Amniotic epithelial cell (primary cell): ENCODE results near the gene CORO1A.
A peak's percentile ranks its signal among the peaks of the same experiment; 100 is the strongest.
"Not testable (repeated sequence)": the region's sequence is repeated elsewhere in the genome, so short reads cannot be mapped to it uniquely, and the experiment has no call there.

ENCODE experiments used
- DNase-seq: peaks from one replicate; pipeline ENCODE4 v3.0.0-alpha.2; 2010; ENCODE audit warnings: low read depth

CORO1A gene

DNA sequence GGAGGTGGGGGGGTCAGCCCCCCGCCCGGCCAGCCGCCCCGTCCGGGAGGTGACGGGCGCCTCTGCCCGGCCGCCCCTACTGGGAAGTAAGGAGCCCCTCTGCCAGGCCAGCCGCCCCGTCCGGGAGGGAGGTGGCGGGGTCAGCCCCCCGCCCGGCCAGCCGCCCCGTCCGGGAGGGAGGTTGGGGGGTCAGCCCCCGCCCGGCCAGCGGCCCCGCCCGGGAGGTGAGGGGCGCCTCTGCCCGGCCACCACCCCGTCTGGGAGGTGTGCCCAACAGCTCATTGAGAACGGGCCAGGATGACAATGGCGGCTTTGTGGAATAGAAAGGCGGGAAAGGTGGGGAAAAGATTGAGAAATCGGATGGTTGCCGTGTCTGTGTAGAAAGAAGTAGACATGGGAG, 13.3 kb upstream of the CORO1A start:
- not testable (repeated sequence) for DNase-seq

DNA sequence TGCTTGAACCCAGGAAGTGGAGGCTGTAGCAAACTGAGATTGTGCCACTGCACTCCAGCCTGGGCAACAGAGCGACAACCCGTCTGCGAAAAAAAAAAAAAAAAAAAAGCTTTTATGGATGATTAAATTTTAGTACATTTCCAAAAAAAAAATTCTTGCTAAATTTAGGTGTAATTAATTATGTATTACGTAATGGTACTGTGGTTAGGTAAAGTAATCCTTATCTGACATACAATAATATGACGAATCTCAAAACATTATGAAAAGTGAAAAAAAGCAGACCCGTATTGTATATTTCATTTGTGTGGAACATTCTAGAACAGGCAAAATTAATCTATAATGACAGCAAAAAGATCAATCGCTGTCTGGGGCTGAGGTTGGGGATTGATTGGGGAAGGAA, 10.3 kb upstream of the CORO1A start:
- peak; percentile 63 for DNase-seq

DNA sequence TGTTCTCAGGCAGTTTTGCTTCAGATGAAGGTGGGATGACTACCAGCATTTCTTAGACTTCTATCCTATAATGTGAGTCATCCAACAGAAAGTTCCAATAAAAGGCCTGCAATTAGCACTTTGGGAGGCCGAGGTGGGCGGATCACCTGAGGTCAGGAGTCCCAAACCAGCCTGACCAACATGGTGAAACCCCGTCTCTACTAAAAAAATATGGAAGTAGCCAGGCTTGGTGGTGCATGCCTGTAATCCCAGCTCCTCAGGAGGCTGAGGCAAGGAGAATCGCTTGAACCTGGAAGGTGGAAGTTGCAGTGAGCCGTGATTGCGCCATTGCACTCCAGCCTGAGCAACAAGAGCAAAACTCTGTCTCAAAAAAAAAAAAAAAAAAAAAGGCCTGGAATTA, 6.5 kb upstream of the CORO1A start:
- DNase-seq: peak; percentile 16

DNA sequence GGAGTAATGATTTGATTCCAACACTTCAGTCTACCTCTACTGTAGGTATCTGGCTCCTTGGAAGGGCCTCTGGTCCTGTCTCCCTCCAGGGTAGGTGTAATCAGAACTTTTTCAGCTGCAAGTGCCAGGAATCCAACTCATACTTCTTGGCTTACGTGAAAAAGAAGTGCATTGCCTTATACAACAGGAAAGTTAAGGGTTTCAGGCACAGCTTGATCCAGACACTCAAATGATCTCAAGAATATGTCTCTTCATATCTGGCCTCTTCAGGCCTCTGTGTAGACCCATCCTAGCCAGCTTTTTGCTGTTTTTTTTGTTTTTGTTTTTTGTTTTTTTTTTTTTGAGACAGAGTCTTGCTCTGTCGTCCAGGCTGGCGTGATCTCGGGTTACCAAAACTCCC, 4.2 kb upstream of the CORO1A start:
- DNase-seq: no peak

DNA sequence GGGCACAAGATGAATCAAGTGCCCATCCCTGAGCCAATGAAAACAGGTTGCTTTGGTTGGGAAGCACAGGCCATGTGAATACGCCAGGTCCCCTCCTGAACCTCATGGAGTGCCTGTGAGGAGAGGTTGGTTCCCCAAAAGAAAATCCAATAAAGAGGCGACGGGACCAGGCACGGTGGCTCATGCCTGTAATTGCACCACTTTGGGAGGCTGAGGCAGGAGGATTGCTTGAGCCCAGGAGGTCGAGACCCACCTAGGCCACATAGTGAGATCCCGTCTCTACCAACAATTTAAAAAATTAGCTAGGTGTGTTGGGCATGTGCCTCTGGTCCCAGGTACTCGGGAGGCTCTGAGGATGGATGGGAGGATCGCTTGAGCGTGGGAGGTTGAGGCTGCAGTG, 3.5 kb upstream of the CORO1A start:
- DNase-seq: no peak

DNA sequence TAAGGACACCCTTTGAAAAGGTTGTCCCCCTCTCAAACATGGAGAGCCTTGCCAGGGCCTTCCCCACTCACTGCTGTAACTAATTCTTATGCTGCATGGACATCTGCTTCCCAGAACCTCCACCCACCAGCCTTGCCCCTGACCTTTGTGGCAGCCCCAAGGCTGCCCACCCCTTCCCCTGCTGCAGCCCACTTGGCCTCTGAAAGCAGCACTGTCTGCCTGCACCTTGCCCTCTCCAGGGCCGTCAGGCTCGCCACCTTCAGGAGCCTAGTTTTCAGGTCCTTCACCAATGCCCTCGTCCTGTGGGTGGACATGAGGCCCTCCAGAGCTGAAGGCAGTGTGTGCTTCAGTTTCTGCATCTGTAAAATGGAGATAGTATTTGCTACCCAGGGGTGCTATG, 2.7 kb upstream of the CORO1A start:
- no peak for DNase-seq

DNA sequence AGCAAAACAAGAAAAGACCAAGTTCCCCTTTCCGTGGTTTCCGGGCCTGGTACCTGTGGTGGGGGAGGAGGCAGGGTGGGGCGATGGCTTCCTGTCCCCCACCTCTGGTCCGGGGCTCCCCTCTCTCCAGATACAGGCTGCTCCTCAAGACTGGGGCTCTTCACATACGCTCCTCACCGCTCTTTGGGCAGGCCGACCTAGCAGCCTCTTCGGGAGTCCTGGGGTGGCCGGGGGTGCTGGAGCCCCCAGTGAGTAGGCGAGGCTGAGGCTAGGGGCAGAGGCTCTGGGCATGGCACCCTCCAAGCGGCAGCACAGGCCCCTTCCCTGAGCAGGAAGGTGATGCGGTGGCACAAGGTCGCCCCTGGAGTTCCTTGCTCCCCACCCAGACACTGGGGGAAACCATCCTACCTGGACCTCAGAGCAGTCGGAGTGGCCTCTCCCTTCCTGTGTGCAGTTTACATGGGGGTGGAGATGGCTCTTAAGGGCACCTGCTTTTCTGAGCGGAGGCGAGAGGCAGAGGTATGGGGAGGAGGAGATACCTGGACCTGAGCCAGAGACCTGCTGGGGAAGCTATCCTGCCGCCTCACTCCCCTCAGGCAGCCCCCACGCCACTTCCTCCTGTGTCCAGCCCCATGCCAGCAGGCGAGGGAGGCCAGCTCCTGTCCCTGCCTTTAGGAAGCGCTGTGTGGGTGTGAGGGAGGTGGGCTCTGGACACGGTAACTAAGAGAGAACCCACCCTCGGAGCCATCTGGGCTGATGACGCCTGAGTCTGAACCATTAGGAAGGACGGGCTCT, 891 bp downstream of the CORO1A start:
- DNase-seq: no peak

DNA sequence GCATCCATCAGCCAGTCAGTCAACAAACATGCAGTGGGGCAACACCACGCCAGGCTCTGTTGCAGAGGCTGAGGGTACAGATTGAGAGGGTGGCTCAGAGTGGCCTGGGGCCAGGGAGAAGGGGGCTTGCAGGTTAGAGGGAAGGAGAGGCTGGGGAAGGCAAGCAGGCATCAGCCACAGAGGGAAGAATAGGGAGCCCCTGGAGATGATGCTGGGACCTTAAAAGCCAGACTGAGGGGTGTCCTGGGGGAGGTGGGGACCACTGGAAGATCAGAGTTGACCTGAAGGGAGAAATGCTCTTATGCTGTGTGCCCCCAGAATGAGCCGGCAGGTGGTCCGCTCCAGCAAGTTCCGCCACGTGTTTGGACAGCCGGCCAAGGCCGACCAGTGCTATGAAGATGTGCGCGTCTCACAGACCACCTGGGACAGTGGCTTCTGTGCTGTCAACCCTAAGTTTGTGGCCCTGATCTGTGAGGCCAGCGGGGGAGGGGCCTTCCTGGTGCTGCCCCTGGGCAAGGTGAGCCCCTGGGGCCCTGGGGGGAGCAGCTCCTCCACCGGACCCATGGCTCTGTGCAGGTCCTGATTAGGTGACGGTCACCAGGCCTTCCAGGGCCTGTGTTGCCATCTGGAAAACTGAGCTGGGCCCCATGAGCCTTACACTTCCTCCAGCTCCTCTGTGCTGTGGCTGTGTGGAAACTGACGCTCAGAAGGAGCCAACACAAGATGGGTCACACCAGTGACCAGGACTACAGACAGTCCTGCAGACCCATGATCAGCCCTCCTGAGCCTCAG, 1.7 kb downstream of the CORO1A start:
- DNase-seq: no peak

DNA sequence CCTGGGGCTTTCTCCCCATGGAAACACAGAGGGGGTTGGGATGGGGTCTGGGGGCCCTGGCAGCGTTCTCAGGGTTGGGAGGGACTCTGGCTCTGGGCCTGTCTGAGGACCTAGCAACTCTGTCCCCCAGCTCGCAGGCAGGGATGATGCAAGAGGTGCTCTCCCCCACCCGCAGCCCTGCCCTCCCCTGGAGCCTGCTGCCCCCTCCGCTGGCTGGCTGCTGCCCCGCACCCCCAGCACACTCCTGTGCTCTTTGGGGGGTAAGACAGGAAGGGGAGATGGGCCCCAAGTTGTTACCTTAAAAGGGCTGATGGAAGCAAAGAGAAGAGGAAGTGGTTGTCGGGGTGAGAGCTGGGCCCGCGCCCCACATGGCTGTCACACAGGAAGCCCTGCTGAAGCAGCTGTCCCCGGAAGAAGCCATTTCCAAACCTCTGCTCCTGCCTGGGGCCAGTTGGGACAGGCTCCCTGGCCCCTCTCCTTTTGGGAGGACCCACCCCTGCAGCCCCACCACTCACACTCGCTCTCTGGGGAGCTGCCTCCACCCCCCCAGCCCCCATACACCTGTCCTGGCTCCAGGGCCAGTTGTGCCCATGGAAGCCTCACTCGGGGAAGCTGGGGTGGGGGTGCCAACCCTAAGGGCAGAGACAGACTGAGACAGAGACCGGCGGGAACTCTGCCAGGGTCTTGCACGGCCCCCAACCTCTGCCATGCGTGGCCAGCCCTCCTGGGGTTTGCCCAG, 2.5 kb downstream of the CORO1A start:
- DNase-seq: no peak

DNA sequence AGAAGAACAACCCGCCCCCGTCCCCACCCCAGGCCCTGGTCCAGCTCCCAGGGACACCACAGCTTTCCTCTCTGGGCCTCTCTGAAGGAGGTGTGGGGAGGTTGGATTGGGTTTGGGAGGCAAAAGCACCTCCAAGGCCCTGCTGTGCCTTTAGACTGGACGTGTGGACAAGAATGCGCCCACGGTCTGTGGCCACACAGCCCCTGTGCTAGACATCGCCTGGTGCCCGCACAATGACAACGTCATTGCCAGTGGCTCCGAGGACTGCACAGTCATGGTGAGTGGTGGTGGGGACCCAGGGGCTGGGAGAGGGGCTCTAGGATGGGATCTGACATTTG, 3.0 kb downstream of the CORO1A start:
- no peak for DNase-seq

DNA sequence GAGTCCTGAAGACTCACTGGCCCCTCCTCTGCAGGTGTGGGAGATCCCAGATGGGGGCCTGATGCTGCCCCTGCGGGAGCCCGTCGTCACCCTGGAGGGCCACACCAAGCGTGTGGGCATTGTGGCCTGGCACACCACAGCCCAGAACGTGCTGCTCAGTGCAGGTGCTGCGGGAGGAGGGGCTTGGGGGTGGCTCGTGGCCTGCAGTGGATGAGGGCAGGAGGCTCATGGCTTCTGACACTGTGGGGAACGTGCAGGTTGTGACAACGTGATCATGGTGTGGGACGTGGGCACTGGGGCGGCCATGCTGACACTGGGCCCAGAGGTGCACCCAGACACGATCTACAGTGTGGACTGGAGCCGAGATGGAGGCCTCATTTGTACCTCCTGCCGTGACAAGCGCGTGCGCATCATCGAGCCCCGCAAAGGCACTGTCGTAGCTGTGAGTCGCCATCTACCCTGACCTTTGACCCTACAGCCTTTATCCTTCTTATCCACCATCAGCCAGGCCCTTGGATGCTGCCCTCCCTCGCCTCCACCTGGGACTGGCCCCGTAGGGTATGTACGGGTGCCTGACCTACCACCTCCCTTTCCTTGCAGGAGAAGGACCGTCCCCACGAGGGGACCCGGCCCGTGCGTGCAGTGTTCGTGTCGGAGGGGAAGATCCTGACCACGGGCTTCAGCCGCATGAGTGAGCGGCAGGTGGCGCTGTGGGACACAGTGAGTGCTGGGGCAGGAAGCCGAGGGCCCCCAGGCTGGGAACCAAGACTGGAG, 3.6 kb downstream of the CORO1A start:
- DNase-seq: peak; percentile 21

DNA sequence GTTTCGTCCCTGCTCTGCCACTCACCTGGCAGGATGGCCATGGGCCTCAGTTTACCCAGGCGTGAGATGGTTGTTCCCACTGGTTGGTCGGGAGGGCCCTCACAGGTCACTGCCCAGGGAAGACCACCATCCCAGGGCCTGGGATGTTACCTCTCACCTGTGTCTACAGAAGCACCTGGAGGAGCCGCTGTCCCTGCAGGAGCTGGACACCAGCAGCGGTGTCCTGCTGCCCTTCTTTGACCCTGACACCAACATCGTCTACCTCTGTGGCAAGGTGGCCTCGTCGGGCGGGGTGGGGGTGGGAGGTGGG, 4.1 kb downstream of the CORO1A start:
- DNase-seq: no peak

DNA sequence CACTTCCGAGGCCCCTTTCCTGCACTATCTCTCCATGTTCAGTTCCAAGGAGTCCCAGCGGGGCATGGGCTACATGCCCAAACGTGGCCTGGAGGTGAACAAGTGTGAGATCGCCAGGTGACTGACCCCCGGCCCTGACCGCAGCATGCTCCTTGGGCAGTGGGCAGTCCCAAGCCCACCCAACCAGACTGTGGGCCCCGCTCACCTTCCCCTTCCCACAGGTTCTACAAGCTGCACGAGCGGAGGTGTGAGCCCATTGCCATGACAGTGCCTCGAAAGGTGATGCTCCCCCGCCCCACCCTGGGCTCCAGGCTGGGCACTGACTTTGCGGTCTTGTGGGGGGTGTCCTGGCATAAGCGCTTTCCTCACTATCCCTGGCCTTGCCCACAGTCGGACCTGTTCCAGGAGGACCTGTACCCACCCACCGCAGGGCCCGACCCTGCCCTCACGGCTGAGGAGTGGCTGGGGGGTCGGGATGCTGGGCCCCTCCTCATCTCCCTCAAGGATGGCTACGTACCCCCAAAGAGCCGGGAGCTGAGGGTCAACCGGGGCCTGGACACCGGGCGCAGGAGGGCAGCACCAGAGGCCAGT, 4.7 kb downstream of the CORO1A start:
- no peak for DNase-seq

DNA sequence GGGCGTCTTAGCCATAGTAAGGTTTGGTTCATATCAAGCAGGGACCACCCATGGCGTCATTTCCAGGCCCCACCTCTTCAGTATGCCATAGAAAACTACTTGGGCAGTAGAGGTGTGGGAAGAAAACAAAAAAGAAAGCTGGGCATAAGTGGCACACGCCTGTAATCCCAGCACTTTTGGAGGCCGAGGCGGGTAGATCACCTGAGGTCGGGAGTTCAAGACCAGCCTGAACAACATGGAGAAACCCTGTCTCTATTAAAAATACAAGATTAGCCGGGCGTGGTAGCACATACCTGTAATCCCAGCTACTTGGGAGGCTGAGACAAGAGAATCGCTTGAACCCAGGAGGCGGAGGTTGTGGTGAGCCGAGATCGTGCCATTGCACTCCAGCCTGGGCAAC, 7.8 kb downstream of the CORO1A start:
- not testable (repeated sequence) for DNase-seq

DNA sequence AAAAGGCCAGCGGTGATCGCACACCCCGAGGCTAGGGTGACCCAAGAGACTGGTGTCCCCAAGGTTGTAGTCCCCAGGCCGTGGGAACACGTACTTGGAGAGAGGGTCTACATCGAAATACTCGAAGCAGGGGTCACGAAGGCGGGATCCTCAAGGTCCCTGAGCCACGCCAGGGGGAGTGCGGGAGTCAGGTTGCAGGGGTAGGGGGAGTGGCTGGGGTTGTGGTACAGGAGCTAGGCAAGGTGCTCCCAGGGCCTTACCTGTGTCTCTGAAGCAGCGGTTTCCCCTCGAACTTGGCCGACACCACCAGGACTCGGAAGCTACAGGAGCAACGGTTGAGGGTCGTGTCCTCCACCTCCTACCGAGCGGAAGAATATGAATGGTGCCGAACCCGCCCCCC, 9.7 kb downstream of the CORO1A start:
- DNase-seq: not testable (repeated sequence)

DNA sequence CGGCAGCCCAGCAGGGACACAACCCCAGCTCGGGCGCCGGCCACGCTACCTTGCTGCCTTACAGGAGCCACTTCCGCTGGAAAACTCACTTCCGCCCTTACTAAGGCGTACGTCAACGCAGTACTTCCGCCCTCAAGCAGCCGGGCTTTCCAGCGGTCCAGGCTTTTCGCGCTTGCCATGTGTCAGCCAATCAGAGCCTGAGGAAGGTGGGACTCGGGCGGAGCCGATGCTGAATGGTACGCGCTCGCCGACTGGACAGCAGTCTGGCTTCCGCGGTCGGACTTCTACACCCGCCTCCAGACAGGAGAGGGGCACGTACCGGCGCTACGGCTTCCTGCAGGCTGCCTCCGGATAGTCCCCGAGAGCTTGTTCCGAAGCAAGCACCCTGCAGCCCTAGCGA, 10.2 kb downstream of the CORO1A start, which contains the start of the genes BOLA2B and SLX1A:
Gene BOLA2B, minus strand, starts transcription at position 52 of the 400 bp plus-strand sequence. CDS start 71 bp downstream, outside the sequence.
Gene SLX1A, plus strand, starts transcription at position 261 of the 400 bp plus-strand sequence. CDS start 210 bp downstream, outside the sequence.
- DNase-seq: not testable (repeated sequence)

DNA sequence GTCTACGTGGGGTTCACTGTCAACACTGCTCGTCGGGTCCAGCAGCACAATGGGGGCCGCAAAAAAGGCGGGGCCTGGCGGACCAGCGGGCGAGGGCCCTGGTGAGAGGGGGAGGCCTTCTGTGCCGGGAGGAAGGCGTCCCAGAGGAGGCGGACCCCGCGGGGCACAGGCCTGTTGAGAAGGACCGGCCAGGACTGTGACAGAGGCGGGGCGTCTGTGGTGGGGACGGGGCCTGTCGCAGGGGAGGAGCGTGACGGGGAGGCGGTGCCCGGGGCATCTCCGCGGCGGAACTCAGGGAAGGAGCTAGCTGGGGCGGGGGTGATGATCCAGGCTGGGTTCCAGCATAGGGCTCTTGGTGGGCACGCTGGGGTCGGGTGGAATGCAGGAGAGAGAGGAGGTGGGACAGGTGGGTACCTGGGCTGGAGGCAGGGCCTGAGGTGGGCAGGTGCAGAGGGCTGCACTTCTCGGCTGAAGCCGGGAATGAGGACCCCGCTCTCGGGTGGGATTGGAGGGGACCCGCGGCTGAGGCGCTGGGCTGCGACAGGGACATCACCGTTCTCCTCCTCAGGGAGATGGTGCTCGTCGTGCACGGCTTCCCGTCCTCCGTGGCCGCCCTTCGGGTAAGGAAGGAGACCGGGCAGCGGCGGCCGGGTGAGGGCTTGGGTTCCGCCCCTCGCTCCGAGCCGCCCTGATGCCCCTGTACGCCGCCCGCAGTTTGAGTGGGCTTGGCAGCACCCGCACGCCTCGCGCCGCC, 10.9 kb downstream of the CORO1A start:
- not testable (repeated sequence) for DNase-seq

DNA sequence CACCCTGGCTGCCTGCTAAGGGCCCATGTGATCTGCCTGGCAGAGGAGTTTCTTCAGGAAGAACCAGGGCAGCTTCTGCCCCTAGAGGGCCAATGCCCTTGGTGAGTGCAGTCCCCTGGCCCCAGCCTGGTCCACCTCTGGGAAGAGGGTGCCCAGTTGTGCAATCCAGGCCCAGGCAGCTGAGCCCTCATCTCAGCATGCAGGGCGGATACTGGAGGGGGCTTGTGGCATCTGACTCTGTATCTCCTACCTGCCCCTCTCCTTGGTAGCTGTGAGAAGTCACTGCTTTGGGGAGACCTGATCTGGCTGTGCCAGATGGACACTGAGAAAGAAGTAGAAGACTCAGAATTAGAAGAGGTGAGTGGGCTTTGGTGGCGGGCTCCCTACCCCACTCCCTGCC, 13.6 kb downstream of the CORO1A start:
- DNase-seq: not testable (repeated sequence)

DNA sequence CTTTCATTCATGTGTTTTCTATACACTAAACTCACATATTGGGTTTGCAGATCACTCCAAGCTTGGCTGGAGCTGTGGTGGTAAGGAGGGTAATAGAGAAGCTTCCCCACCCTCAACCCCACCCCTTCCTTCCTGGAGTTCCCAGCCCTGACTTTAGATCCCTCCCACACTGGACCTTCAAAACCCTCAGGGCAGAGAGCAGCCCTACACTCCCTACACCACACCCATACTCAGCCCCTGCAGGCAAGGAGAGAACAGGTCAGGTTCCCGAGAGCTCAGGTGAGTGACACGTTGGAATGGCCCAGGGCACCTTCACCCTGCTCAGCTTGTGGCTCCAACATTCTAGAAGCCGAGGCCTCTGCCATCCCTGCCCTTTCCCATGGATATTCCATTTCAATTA, 15.6 kb downstream of the CORO1A start, which contains the start of gene SULT1A3:
Gene SULT1A3, plus strand, starts transcription at position 207 of the 400 bp plus-strand sequence. CDS start 1,474 bp downstream, outside the sequence.
- not testable (repeated sequence) for DNase-seq

DNA sequence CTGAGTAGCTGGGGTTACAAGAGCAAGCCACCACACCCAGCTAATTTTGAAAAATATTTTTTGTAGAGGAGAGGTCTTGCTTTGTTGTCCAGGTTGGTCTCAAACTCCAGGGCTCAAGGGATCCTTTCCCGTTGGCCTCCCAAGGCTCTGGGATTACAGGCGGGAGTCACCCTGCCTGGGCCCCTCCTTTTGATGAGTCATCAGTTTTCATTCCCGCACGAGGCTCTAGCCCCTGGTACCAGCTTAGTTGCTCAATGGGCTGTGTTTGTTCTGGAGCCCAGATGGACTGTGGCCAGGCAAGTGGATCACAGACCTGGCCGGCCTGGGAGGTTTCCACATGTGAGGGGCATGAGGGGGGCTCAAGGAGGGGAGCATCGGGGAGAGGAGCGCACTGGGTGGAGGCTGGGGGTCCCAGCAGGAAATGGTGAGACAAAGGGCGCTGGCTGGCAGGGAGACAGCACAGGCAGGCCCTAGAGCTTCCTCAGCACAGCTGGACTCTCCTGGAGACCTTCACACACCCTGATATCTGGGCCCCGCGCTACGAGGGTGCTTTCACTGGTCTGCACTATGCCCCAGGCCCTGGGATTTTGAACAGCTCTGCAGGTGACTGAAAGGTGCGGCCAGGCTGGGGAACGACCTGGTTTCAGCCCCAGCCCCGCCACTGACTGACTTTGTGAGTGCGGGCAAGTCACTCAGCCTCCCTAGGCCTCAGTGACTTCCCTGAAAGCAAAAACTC, 16.4 kb downstream of the CORO1A start:
- not testable (repeated sequence) for DNase-seq
